Left lung (tissue), 10 donors: ENCODE results near the gene SERPINB1. TPM values are rescaled to one million over a fixed set of nuclear protein-coding genes. Genes with fewer than 3 reads are reported as not detected.

Experiments used
- ATAC-seq: fragments of 200-7000 bp; cut with Tn5 transposase; one replicate; pipeline ENCODE4 v1.9.1; 2020; ENCODE audit warnings: moderate library complexity
- DNase-seq, 4 donors: peaks; one replicate each; pipeline ENCODE4 v3.0.0-alpha.2; 2013 to 2020
- H3K27ac ChIP-seq, 2 donors: fragments of 200-600 bp; sonication (generic) in 1 of 2; one replicate each; pipeline versions ENCODE4 v1.5.0 to v1.8.0; 2020 to 2021
- H3K27me3 ChIP-seq, 2 donors: fragments of 200-600 bp; sonication (generic) in 1 of 2; one replicate each; pipeline versions ENCODE4 v1.5.0 to v1.8.0; 2020 to 2021
- H3K36me3 ChIP-seq, 2 donors: fragments of 200-600 bp; sonication (generic) in 1 of 2; one replicate each; pipeline versions ENCODE4 v1.5.0 to v1.8.0; 2020 to 2021
- H3K4me1 ChIP-seq, 2 donors: fragments of 200-600 bp; one replicate each; pipeline ENCODE4 v1.8.0; 2021
- H3K4me3 ChIP-seq, 2 donors: fragments of 200-600 bp; sonication (generic) in 1 of 2; one replicate each; pipeline versions ENCODE4 v1.5.0 to v1.8.0; 2020 to 2021; ENCODE audit warnings: mild to moderate bottlenecking in 1 of 2
- H3K9me3 ChIP-seq, 2 donors: fragments of 200-600 bp; sonication (generic) in 1 of 2; one replicate each; pipeline versions ENCODE4 v1.5.0 to v1.8.0; 2020 to 2021
- intact Hi-C, 2 donors: fragments of 100-400 bp; cut with DNase I; formaldehyde crosslinking; loops; one replicate each; pipeline versions ENCODE4 v1.11.2 to v1.14.2; 2022
- polyA plus RNA-seq, 6 donors: library from polyadenylated mRNA; unstranded; fragments of 120-200 nt; gene quantifications; one replicate each; pipeline ENCODE4 v1.2.1, GENCODE V29; 2013; ENCODE audit not compliant: insufficient read length in 6 of 6
- total RNA-seq, 2 donors: library from RNA; stranded (reverse); fragmentation: NEBNext Ultra II Directional; extraction: Animal tissue kit (Norgen Biotek cat#: 25700); gene quantifications; one replicate each; pipeline ENCODE4 v1.2.1, GENCODE V29; 2021
- TF ChIP-seq, protein P1 (sequence below), 2 donors: fragments of 200-600 bp; sonication (generic) in 1 of 2; IDR thresholded peaks; one replicate each; pipeline versions ENCODE4 v1.5.0 to v1.8.0; 2021; ENCODE audit warnings: antibody characterized with exemption in 2 of 2
- donor health status: DM: no; HTN: yes; CAD: no.
- donor health status: DM: no; HTN: no; CAD: no.

The SERPINB1 gene
- total and polyA plus RNA-seq, 8 donors: 26.8 to 121 (median 30.5) TPM

DNA sequence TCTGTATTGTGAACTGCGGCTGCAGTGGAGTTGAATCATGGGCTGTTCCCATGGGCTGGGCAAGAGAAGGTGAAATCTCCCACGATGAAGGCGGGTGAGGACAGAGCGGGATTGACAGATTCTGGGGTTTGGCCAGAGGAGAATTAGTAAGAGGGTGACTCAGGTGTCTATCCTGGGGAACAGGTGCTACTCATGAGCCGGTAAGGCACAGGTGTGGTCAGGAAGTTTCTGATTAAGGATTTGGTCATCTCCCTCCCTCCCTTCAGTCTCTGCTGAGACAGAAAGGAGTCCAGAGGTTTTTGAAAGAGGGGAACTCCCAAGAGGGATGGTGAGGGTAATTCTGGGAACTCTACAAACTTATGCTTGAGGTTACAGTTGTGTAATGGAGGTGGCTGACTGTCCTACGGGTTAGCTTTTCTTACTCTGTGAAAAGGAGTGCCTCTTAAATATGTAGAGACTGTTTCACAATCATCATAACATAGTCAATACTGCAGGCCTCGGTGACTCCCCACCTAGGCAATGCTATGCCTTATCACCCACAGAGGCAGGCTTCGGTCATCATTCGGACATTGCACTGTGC lies 31.5 kb downstream of the SERPINB1 start:
- H3K27me3 ChIP-seq: no peaks in the 10 kb centered on the region
- no peaks in the 10 kb centered on the region for H3K9me3 ChIP-seq
- no peak for DNase-seq
- ATAC-seq: peak; percentile 92
- H3K36me3 ChIP-seq: no peaks in the 10 kb centered on the region
- peak overlapping the region; percentile 51 to 62 for H3K27ac ChIP-seq
- TF ChIP-seq, protein P1, sequence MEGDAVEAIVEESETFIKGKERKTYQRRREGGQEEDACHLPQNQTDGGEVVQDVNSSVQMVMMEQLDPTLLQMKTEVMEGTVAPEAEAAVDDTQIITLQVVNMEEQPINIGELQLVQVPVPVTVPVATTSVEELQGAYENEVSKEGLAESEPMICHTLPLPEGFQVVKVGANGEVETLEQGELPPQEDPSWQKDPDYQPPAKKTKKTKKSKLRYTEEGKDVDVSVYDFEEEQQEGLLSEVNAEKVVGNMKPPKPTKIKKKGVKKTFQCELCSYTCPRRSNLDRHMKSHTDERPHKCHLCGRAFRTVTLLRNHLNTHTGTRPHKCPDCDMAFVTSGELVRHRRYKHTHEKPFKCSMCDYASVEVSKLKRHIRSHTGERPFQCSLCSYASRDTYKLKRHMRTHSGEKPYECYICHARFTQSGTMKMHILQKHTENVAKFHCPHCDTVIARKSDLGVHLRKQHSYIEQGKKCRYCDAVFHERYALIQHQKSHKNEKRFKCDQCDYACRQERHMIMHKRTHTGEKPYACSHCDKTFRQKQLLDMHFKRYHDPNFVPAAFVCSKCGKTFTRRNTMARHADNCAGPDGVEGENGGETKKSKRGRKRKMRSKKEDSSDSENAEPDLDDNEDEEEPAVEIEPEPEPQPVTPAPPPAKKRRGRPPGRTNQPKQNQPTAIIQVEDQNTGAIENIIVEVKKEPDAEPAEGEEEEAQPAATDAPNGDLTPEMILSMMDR (IDR thresholded peaks at IDR 0.05): no peak
- peaks cover 9 to 43% of the 10 kb centered on the region in 2 donors for H3K4me1 ChIP-seq
- H3K4me3 ChIP-seq: no peak overlapping the region
- intact Hi-C loops: no loop called here

DNA sequence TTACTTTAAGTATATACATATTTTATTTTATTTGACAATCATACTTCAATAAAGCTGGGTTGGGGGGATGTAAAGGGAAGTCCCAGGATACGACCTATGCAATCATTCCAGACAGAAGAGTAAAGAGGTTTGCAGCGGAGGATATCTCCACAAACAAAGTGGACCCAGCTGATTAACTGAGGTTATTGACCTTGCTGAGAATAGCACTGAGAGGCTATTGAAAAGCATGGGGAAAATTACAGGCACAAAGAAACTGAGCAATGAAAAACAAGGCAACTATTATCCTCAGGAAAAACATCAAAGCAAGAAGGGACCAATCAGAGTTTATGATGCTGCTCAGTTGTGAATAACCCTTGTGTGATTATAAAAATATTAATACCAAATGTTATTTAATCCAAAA lies 32.6 kb downstream of the SERPINB1 start:
- H3K36me3 ChIP-seq: no peaks in the 10 kb centered on the region
- ATAC-seq (no peak), DNase-seq (no peak)
- intact Hi-C loops: no loop called here
- no peak overlapping the region for H3K4me3 ChIP-seq
- TF ChIP-seq, protein P1 (IDR thresholded peaks at IDR 0.05): no peak
- peak overlapping the region in 1 of 2 donors; percentile 62 for H3K27ac ChIP-seq
- peaks cover 9 to 53% of the 10 kb centered on the region in 2 donors for H3K4me1 ChIP-seq
- H3K27me3 ChIP-seq: no peaks in the 10 kb centered on the region
- H3K9me3 ChIP-seq: no peaks in the 10 kb centered on the region

DNA sequence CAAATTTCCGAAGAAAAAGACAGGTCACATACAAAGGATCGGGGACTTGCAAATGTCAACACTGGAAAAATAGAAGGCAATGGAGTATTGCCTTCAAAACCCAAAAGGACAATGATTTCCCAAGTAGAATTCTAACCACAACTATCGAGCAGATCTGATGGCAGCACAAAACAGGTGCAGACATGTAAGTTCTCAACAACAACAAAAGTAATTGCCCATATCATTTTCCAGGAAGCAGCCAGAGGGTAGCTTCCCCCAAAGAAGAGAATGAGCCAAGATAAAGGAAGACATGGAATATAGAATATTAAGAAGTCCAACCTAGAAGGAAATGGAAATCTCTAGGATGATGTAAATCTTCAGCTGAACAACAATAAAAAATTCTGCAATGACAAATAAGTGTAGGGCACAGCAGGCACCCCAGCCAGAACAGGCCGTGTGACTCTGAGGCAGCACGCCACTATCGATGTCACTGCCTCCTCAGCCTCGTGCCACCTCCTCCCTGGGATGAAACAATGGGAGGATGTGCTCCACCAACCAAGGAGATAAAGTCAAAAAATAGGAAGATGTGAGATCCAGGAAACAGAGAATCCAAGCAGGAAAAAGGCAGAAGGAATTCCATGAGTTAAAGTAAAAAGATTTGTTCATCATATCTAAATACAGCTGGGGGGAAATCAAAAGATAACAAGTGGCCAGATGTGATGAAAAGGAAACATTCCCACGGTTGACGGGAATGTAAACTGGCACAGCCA lies 34.1 kb downstream of the SERPINB1 start:
- no peak for ATAC-seq
- Histone ChIP-seq H3K4me3 (no peak overlapping the region), H3K36me3 (no peaks in the 10 kb centered on the region), H3K27ac (peak overlapping the region; percentile 37 to 61), H3K9me3 (no peaks in the 10 kb centered on the region), H3K27me3 (no peaks in the 10 kb centered on the region), H3K4me1 (peaks cover 9 to 53% of the 10 kb centered on the region in 2 donors)
- no peak for DNase-seq
- intact Hi-C loops: no loop called here
- TF ChIP-seq, protein P1 (IDR thresholded peaks at IDR 0.05): no peak

DNA sequence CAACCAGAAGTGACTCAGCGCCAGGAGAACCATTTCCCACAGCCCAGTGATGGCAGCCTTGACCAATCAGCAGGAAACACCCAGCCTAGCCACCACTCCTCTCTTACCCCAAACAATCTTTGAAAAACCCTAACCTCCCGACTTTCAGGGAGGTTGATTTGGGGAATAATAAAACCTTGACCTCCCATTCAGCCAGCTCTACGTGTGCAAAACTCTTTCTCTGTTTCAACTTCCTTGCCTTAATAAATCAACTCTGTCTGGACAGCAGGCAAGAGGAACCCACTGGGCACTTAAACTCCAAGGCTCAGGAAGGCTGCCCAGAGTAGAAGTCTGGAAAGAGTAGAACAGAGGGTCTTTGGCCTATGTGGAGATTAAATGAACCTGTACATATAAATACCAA lies 35.0 kb downstream of the SERPINB1 start:
- ATAC-seq (no peak), DNase-seq (no peak)
- Histone ChIP-seq H3K9me3 (no peaks in the 10 kb centered on the region), H3K4me3 (no peak overlapping the region), H3K27me3 (no peaks in the 10 kb centered on the region), H3K27ac (peak overlapping the region; percentile 37 to 61), H3K36me3 (no peaks in the 10 kb centered on the region), H3K4me1 (peaks cover 9 to 53% of the 10 kb centered on the region in 2 donors)
- TF ChIP-seq, protein P1 (IDR thresholded peaks at IDR 0.05): no peak
- intact Hi-C loops: no loop called here

DNA sequence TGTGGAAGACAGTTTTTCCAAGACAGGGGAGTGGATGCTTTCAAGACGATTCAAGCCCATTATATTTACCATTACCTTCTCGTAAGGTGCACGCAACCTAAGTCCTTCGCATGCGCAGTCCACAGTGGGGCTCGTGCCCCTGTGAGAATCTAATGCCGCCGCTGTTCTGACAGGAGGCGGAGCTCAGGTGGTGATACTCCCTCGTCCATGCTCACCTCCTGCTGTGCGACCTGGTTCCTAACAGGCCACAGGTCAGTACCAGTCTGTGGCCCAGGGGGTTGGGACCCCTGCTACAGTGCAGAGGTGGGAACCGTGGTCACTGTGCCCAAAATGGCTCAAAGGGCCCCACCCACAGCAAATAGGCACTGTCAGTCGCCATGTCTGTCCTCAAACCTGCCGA lies 36.6 kb downstream of the SERPINB1 start:
- H3K4me3 ChIP-seq: no peak overlapping the region
- no peak overlapping the region for H3K27ac ChIP-seq
- DNase-seq: no peak
- TF ChIP-seq, protein P1 (IDR thresholded peaks at IDR 0.05): no peak
- ATAC-seq: no peak
- peaks cover 3 to 50% of the 10 kb centered on the region in 2 donors for H3K4me1 ChIP-seq
- H3K36me3 ChIP-seq: no peaks in the 10 kb centered on the region
- H3K27me3 ChIP-seq: no peaks in the 10 kb centered on the region
- intact Hi-C loops: no loop called here
- no peaks in the 10 kb centered on the region for H3K9me3 ChIP-seq
